DMS114 treated with DMSO at 0.1 percent for 48 hours (cell line): ENCODE measurements around the gene NLRP7.
"Not testable (repeated sequence)": the region's sequence is repeated elsewhere in the genome, so short reads cannot be mapped to it uniquely, and the experiment has no call there.

ENCODE experiments used
- DNase-seq: peaks from one replicate; lab custom pipeline; 2025; ENCODE audit not compliant: unreplicated experiment; lab: John Stamatoyannopoulos, UW

The NLRP7 gene

GRCh38 chr19:54919646-54920563 is 27.4 kb downstream of the NLRP7 start:
- DNase-seq: peak; percentile 8

GRCh38 chr19:54918499-54918898 is 28.8 kb downstream of the NLRP7 start:
- DNase-seq: no peak

GRCh38 chr19:54916822-54917221 is 30.5 kb downstream of the NLRP7 start:
- no peak for DNase-seq

GRCh38 chr19:54907899-54908298 is 39.4 kb downstream of the NLRP7 start:
- not testable (repeated sequence) for DNase-seq

GRCh38 chr19:54906819-54907218 is 40.5 kb downstream of the NLRP7 start:
- no peak for DNase-seq

GRCh38 chr19:54905803-54906511 is 41.4 kb downstream of the NLRP7 start, which contains the start of gene NCR1:
Gene NCR1 (plus strand): TSS chr19:54906148. CDS start chr19:54906188, 40 bp downstream.
- DNase-seq: no peak

- DNase-seq: no peak
Observed at GRCh38 chr19:54905421-54905802, 41.9 kb downstream of the NLRP7 start.

- not testable (repeated sequence) for DNase-seq
Observed at GRCh38 chr19:54904261-54904660, 43.1 kb downstream of the NLRP7 start.

GRCh38 chr19:54903303-54903702 is 44.0 kb downstream of the NLRP7 start:
- DNase-seq: no peak

- DNase-seq: no peak
Observed at GRCh38 chr19:54902061-54902460, 45.3 kb downstream of the NLRP7 start.

GRCh38 chr19:54901153-54901552 is 46.2 kb downstream of the NLRP7 start:
- not testable (repeated sequence) for DNase-seq

- DNase-seq: not testable (repeated sequence)
Observed at GRCh38 chr19:54899646-54900045, 47.7 kb downstream of the NLRP7 start.

- not testable (repeated sequence) for DNase-seq
Observed at GRCh38 chr19:54898685-54899084, 48.6 kb downstream of the NLRP7 start.

- DNase-seq: no peak
Observed at GRCh38 chr19:54896036-54896435, 51.3 kb downstream of the NLRP7 start.

- not testable (repeated sequence) for DNase-seq
Observed at GRCh38 chr19:54894106-54894505, 53.2 kb downstream of the NLRP7 start.

- no peak for DNase-seq
Observed at GRCh38 chr19:54893406-54893805, 53.9 kb downstream of the NLRP7 start.

GRCh38 chr19:54889566-54889965 is 57.8 kb downstream of the NLRP7 start:
- no peak for DNase-seq

- no peak for DNase-seq
Observed at GRCh38 chr19:54888239-54888638, 59.1 kb downstream of the NLRP7 start.

- DNase-seq: no peak
Observed at GRCh38 chr19:54883228-54883627, 64.1 kb downstream of the NLRP7 start.

GRCh38 chr19:54882758-54883157 is 64.6 kb downstream of the NLRP7 start:
- DNase-seq: peak; percentile 17

GRCh38 chr19:54881884-54882283 is 65.4 kb downstream of the NLRP7 start:
- no peak for DNase-seq

GRCh38 chr19:54877471-54877870 is 69.9 kb downstream of the NLRP7 start:
- no peak for DNase-seq
